Measurements from ENCODE around the gene ULK4. TPM values are rescaled to one million over a fixed set of nuclear protein-coding genes. Genes with fewer than 3 reads are reported as not detected.
A peak's percentile ranks its signal among the peaks of the same experiment; 100 is the strongest.

ULK4 gene
- total RNA-seq, 1 experiment from 2014 or later: 6.3 TPM

DNA sequence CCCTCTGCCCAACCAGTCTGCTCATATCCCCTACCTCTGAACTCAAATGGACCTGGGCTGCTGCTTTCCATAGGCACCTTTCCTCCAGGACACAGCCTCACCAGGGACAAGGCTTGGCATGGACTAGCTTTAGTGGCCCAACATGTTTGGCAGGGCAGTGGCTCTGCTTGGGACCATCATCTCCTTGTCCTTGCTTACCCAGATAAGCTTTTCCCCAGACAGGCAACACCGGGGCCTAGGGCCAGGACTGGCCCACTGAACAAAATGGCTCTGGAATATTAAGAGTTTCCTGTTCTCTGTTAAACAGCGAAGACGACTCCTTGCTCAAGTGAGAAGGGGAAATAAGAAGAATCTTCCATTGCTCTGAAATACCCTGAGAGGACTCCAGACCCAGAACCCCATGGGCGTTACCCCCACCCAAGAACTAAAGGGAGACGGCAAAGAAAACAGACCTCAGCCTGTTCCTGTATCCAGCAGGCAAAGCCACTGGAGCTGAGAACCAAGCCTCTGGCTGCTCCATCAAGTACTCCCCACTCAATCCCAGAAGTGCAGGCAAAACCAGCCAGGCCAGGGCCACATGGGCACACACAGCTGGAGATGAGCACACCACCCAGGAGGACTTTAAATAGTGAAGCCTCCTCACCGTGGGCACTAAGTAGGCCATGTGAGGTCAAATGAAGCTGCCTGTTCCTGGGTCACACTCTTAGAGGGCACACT is 717.1 kb downstream of the ULK4 start:
- BruUV-seq (replicated peaks): no TSS peak
- no peaks in the 10 kb centered on the region for H3K9me2 ChIP-seq (ENCODE audit: insufficient read depth)
- no peaks in the 10 kb centered on the region; the same call in 1 of the 2 replicates for H4K20me1 ChIP-seq (ENCODE audit: insufficient read depth)
- no peaks in the 10 kb centered on the region for H3K9me3 ChIP-seq (ENCODE audit: control insufficient read depth in 1 of 2, insufficient read depth in 1 of 2, low read depth in 1 of 2, low read length in 2 of 2)
- ChIA-PET CTCF (no interaction called here), POLR2A (interaction anchor here (1.4 kb wide), 1 partner anchor 45 kb away, joined by 3 read pairs; the partner anchor contains the start of gene CTNNB1), RAD21 (ENCODE audit: low non-redundant PET in 1 of 2, low total read pairs in 2 of 2, uncharacterized antibody in 2 of 2, unreplicated experiment in 2 of 2) (no interaction called here)
- DNase-seq (ENCODE audit: low read depth, low spot score) (no peak), ATAC-seq (no peak)
- no peak overlapping the region for H3K4me3 ChIP-seq (replicated peaks in 1 of 2; ENCODE audit: low read depth in 1 of 2, low read length in 2 of 2)
- no peak overlapping the region for H3K27ac ChIP-seq (ENCODE audit: low read depth, low read length)
- H3K36me3 ChIP-seq (ENCODE audit: control insufficient read depth in 1 of 2, insufficient read depth in 2 of 2, low read length in 2 of 2): peaks cover 0 to 2% of the 10 kb centered on the region in 2 experiments; a peak in 2 of 4 replicates
- no peaks in the 10 kb centered on the region for H3K79me2 ChIP-seq (ENCODE audit: insufficient read depth, low read length)
- H3K9ac ChIP-seq (ENCODE audit: low read length): no peak overlapping the region
- peaks cover 0 to 4% of the 10 kb centered on the region in 2 experiments; a peak in 1 of 4 replicates for H3K4me1 ChIP-seq (ENCODE audit: control insufficient read depth in 1 of 2, insufficient read depth in 2 of 2, low read length in 2 of 2)
- H3K4me2 ChIP-seq (ENCODE audit: low read length): no peak overlapping the region
- H2AFZ ChIP-seq (ENCODE audit: low read depth, low read length, poor library complexity, severe bottlenecking): no peak overlapping the region
- no peaks in the 10 kb centered on the region for H3K27me3 ChIP-seq (ENCODE audit: insufficient read depth, low read length)
- TF ChIP-seq ZBTB33 (IDR thresholded peaks at IDR 0.05; ENCODE audit: extremely low read depth, insufficient replicate concordance, low read length) (no peak), POLR2AphosphoS5 (IDR thresholded peaks at IDR 0.05; ENCODE audit: low read depth, low read length) (0 out of 2 replicates have a peak, but pooled peaks have one; percentile 5), EGR1 (IDR thresholded peaks at IDR 0.05; ENCODE audit: low read depth) (no peak), RAD21 (IDR thresholded peaks at IDR 0.05; ENCODE audit: low read depth) (no peak), REST (IDR thresholded peaks at IDR 0.05; ENCODE audit: low read depth) (no peak), POLR2A (IDR thresholded peaks at IDR 0.05; ENCODE audit: borderline replicate concordance, extremely low read depth, insufficient read depth, insufficient read length) (no peak)
- intact Hi-C loops (cut with micrococcal nuclease): no loop called here
